Neural cell (in vitro differentiated cells): ENCODE data around the gene BTBD18.

Experiments used
- CTCF ChIP-seq: fragments of 450-650 bp; IDR thresholded peaks from 2 replicates; pipeline ENCODE4 v1.5.1; 2014; ENCODE audit warnings: antibody characterized with exemption, mild to moderate bottlenecking, moderate library complexity; ENCODE audit not compliant: poor library complexity, severe bottlenecking
- EP300 ChIP-seq: fragments of 450-650 bp; conservative IDR thresholded peaks from 2 replicates; pipeline ENCODE4 v1.6.1; 2014; ENCODE audit warnings: antibody characterized with exemption, mild to moderate bottlenecking, moderate library complexity; ENCODE audit not compliant: poor library complexity, severe bottlenecking
- EZH2 ChIP-seq: fragments of 200-600, 300-800 bp; shearing (Covaris generic), sonication (generic); IDR thresholded peaks from 2 replicates; pipeline ENCODE4 v1.6.1; 2014; ENCODE audit warnings: antibody characterized with exemption, low read length, borderline replicate concordance, mild to moderate bottlenecking; ENCODE audit not compliant: insufficient read depth, poor library complexity, severe bottlenecking
- POLR2AphosphoS5 ChIP-seq: IDR thresholded peaks from 2 replicates; pipeline ENCODE4 v1.6.1; 2012

- TF ChIP-seq CTCF, result no peak
- no peak for TF ChIP-seq EP300
- TF ChIP-seq EZH2, result no peak
- TF ChIP-seq POLR2AphosphoS5, result no peak
These were observed 41.9 kb upstream of the BTBD18 start for GRCh38 chr11:57793351-57794115.
